NCI-H2107 treated with DMSO at 0.1 percent for 48 hours (cell line): ENCODE results near the gene RAB27A.
"Not testable (repeated sequence)": the region's sequence is repeated elsewhere in the genome, so short reads cannot be mapped to it uniquely, and the experiment has no call there.

Experiments used
- DNase-seq: peaks from one replicate; lab custom pipeline; 2025; ENCODE audit not compliant: unreplicated experiment; lab: John Stamatoyannopoulos, UW

Gene RAB27A

DNA sequence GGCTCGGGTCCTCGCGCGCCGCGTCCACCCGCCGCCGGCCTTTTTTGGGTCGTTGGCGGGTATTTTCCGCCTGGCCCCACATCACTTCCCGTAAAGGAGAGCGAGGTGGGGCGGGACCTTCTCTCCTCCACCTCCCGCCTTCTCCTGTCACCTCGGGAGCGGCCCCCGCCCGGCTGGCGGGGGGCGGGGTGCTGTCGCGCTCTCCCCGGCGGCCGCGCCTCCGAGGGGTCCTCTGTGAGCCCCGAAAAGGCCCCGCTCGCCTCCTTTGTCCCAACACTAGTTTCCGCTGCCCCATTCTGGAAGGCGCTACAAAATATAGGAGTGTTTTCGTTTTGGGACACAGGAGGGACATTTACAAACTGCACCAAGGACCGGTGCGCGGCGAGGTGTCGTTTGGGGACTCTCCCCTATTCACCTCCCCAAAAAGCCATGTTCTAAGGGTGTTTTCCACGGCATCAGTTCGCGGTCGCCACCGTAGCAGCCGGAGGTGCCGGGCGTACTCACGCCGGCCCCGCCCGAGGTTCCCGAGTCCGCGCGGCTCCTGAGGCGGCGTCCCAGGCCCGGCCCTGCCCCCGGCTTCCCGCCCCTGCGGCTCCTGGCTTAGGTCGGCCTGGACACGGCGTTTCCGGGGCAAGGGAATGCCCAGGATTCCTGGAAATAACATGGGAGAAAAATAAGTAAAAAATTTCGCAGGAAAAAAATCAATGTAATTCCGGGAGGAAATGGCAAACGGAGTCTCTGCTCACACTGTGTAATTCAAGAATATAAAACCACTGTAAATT is at the start of gene RAB27A:
Gene RAB27A (minus strand): TSS at position 68 of the 782 bp plus-strand sequence. CDS start 54,879 bp downstream, outside the sequence.
- no peak for DNase-seq

DNA sequence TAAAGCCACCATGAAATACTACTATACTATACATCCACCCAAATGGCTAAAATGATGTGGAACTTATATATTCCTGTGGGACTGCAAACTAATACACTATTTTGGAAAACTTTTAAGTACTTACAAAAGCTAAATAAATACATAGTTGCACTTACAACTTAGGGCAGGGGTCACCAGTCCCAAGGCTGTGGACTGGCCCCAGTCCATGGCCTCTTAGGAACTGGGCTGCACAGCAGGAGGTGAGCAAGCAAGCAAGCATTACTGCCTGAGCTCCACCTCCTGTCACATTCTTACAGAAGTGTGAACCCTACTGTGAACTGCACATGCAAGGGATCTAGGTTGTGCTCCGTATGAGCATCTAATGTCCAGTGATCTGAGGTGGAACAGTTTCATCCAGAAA is 47.5 kb upstream of the RAB27A start:
- no peak for DNase-seq

- DNase-seq, result no peak
These were observed 45.4 kb upstream of the RAB27A start for GRCh38 chr15:55334997-55335396.

DNA sequence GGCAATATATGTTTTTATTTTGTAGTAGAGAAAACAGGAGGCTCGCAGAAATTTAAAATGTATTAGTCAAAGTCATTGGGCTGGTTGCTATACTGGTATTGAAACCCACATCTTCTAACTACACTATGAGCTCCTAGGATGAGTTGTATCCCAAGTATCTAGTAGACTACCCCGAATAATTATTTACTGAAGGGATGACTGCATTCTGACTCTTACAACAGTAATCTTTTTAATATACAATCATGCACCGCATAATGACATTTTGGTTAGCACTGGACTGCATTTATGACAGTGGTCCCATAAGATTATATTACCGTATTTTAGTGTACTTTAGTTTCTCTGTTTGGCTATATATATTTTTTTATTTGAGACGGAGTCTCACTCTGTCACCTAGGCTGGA is 44.8 kb upstream of the RAB27A start:
- DNase-seq, result no peak

- DNase-seq, result no peak
These were observed 37.8 kb upstream of the RAB27A start for GRCh38 chr15:55327387-55327786.

DNA sequence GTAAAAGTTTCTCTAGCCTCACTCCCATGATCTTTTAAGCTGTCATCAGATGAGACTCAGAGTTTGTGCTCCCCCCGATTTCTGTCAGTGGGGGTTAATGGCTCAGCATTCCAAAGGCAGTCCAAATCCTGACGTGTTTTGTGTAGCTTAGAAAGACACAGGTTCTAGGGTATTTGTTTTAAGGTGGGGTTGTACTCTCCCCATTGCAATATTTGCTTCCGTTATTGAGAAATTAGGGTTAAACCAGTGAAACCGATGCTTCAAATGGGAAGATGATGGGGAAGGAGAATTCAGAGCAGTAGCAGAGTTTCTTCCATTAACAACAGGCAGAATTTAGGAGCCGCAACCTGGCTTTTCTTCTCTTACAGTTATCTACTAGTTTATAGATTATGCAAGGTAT is 32.9 kb upstream of the RAB27A start:
- DNase-seq, result no peak

DNA sequence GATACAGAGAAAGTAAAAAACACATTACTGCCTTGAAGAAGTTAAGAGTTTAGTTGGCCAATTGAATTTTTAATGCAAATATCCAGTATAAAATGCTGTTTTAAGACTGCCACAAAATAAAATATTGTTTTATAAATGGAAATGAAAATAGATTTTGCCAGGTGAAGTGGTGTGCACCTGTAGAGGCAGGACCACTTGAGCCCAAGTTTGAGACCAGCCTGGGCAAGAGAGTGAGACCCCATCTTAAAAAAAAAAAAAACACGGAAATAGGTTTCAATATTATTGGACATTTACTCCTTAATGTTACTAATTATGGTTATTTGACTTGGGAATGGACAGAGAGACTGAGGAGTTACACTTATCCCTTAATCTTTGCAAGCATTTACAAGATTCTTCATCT is 31.4 kb upstream of the RAB27A start:
- DNase-seq, result no peak

DNA sequence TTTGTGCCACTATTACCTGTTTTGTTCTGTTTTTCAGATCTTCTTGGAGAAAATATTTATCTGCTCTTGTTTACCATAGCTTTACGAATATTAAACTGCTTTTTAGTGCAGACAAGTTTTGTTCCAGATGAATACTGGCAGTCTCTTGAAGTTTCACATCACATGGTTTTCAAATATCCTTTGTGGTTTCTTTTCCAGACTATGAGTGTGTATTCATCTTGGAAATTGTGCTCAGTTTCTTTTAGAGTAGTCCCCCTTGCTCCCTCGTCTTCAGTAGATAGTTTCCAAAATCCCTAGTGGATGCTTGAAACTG is 30.6 kb upstream of the RAB27A start:
- DNase-seq, result no peak

DNA sequence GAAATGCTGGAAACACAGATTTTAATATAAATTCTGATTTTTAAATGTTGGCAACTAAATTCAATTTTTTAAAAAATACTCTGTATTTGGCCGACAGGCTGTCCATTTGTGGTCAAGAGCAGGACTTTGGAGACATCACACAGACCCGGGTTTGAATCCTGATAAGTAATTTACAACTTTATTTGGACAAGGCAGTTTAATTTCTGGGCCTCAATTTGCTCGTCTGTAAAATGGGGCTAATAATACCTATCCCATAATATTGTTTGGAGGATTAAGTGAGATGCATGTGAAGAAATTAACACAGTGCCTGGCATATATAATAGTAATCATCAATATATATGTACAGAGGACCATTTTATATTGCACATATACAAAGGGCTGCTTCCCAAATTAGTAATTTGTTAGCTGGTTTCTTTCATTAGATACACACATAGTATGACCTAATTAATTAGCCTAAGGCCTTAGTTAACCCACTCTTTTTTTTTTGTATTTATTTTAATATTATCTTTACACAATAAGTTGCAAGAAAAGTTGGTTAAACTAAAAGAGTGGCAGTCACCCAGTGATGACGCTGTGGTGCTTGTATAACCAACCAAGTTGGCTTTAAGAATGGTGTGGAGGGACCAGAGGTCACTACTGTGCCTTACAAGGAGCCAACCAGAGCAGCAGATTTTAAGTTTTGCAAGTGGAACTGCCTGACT is 30.1 kb upstream of the RAB27A start:
- no peak for DNase-seq

- peak; percentile 24 for DNase-seq
These were observed 29.2 kb upstream of the RAB27A start, which contains the start of the genes PIGB and PIGBOS1 for GRCh38 chr15:55318588-55319494. PIGB (plus strand) TSS chr15:55319222; CDS start chr15:55319251, 29 bp downstream. PIGBOS1 (minus strand) TSS chr15:55319123; CDS start chr15:55317792, 1,331 bp downstream.

DNA sequence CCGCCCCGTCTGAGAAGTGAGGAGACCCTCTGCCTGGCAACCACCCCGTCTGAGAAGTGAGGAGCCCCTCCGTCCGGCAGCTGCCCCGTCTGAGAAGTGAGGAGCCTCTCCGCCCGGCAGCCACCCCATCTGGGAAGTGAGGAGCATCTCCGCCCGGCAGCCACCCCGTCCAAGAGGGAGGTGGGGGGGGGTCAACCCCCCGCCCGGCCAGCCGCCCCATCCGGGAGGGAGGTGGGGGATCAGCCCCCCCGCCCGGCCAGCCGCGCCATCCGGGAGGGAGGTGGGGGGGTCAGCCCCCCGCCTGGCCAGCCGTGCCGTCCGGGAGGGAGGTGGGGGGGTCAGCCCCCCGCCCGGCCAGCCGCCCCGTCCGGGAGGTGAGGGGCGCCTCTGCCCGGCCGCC is 13.2 kb upstream of the RAB27A start:
- DNase-seq, result not testable (repeated sequence)

DNA sequence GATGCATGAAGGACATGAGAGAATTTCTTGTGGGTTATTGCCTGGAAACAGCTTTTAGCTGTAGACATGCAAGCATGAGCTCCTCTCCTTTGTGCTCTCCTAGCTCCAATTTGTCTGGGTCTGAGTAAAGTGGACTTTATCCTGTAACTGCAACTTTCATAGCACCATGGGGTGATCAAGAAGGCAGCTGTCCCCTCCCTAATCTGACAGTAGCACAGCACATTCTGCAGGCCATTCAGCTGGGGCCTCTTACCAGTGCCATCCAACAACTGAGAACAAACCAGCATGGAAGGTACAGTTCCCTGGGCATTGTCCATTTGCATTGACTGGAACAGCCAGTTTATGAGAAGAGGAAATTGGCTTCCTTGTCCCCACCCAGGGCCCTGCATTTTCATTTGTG is 7.7 kb upstream of the RAB27A start:
- no peak for DNase-seq

GRCh38 chr15:55290528-55291057 is 980 bp upstream of the RAB27A start:
- DNase-seq, result peak; percentile 18

GRCh38 chr15:55289011-55289745 is 435 bp downstream of the RAB27A start:
- DNase-seq, result no peak

DNA sequence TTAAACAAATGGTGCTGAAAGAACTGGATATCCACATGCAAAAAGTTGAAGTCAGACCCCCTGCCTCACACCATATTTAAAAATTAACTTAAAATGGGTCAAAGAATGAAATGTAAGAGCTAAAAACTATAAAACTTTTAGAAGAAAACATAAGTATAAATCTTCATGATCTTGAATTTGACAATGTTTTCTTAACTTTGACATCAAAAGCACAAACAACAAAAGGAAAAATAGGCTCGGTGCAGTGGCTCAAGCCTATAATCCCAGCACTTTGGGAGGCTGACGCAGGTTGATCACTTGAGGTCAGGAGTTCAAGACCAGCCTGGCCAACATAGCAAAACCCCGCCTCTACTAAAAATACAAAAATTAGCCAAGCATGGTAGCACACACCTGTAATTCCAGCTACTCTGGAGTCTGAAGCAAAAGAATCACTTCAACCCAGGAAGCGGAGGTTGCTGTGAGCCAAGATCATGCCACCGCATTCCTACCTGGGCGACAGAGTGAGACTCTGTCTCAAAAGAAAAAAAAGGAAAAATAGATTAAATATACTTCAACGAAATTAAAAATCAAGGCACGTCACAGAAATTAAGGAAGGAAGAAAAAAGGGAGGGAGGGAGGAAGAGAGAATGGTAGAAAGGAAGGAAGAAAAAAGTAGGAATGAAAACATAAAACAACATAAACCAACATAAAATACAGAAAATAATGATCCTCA is 1.5 kb downstream of the RAB27A start:
- DNase-seq, result no peak

GRCh38 chr15:55286442-55287189 is 3.0 kb downstream of the RAB27A start:
- not testable (repeated sequence) for DNase-seq

- no peak for DNase-seq
These were observed 5.2 kb downstream of the RAB27A start for GRCh38 chr15:55284426-55284825.

DNA sequence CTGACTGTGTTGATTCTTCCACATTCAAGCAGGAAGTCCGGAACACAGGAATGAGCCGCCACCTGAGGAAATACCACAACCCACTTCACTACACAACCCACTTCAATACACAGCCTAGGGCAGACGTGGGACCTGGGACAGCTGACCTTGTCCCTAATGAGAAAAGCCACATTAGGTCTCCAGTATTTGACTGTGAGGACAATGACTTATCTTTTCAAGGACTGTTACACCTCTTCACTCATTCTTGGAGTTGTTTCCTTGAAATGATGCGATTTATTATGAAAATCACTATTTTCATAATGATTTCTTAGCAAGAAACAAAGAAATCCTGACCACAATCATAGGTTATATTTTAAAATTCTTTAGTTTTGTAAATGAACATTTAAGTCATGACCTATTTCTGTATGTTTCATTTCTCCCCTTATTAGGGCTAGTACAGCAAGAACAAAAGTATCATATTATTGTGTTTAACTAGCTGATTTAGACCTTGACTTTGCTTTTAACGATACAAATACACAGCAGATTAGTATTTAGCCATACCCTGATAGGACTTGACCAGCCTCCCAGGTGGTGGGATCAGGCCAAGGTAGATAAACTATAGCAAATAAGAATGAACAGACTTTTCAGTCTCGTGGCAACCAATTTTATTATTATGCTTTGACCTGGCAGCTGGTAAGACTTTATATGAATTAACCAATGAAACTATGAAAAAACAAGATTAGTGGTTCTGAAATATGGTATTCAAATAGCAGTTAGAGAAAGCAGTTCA is 6.0 kb downstream of the RAB27A start:
- no peak for DNase-seq
